ENCODE measurements around the gene CYTH1.

Gene CYTH1

DNA sequence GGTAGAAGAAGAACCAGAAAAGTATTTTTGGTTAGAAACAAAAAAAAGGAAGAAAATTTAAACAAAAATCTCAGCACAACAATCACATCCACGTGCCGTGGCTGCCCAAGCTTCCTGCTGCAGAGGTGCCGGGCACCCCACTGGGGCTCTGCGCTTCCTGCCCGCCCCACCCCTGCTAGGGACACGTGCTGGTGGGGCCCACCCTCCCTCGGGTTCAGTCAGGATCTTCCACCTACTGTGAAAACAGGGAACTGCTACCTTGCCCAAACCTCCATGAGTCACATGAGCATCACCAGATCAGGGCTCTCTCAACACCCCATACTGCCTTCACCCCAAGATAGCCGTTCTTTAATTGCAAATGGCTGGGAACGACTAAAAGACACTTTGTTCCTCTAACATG lies 24.4 kb upstream of the CYTH1 start:
- no peak for DNase-seq (ENCODE audit: low spot score)
- H3K4me1 ChIP-seq (ENCODE audit: insufficient read depth, poor library complexity, severe bottlenecking), result no peaks in the 10 kb centered on the region
- TF ChIP-seq, protein P1, sequence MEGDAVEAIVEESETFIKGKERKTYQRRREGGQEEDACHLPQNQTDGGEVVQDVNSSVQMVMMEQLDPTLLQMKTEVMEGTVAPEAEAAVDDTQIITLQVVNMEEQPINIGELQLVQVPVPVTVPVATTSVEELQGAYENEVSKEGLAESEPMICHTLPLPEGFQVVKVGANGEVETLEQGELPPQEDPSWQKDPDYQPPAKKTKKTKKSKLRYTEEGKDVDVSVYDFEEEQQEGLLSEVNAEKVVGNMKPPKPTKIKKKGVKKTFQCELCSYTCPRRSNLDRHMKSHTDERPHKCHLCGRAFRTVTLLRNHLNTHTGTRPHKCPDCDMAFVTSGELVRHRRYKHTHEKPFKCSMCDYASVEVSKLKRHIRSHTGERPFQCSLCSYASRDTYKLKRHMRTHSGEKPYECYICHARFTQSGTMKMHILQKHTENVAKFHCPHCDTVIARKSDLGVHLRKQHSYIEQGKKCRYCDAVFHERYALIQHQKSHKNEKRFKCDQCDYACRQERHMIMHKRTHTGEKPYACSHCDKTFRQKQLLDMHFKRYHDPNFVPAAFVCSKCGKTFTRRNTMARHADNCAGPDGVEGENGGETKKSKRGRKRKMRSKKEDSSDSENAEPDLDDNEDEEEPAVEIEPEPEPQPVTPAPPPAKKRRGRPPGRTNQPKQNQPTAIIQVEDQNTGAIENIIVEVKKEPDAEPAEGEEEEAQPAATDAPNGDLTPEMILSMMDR (IDR thresholded peaks at IDR 0.05; ENCODE audit: poor library complexity, severe bottlenecking), result no peak
- H3K4me3 ChIP-seq (ENCODE audit: severe bottlenecking), result no peak overlapping the region
- ATAC-seq (ENCODE audit: low read depth), result peak; percentile 61; the same call in 1 of the 3 replicates
- no peaks in the 10 kb centered on the region for H3K9me3 ChIP-seq (ENCODE audit: severe bottlenecking)
- H3K36me3 ChIP-seq (ENCODE audit: low read depth), result peaks cover 91% of the 10 kb centered on the region
- no peaks in the 10 kb centered on the region for H3K27me3 ChIP-seq (ENCODE audit: insufficient read depth, poor library complexity, severe bottlenecking)
- no peak overlapping the region for H3K27ac ChIP-seq (ENCODE audit: poor library complexity, severe bottlenecking)

DNA sequence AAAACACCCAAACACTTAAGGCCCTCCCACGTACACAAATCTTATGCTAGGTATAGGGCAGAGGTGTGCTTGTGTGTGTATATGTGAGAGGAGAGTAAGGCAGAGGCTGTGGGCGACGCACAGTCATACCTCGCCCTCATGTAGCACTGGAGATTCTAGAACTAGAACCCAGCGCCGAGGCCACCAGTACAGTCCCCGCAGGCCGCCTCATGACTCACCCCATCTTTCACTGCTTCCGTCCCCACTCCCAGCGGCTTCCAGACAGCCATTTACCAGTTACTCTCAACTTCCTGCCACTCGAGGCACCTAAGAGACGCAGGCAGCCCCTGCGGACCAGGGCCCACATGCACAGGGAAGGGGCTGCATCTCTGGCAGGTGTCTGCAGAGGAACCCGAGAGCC lies 23.2 kb upstream of the CYTH1 start:
- TF ChIP-seq, protein P1 (IDR thresholded peaks at IDR 0.05; ENCODE audit: poor library complexity, severe bottlenecking), result no peak
- ATAC-seq (ENCODE audit: low read depth) (no peak), DNase-seq (ENCODE audit: low spot score) (no peak)
- Histone ChIP-seq H3K4me3 (ENCODE audit: severe bottlenecking) (no peak overlapping the region), H3K4me1 (ENCODE audit: insufficient read depth, poor library complexity, severe bottlenecking) (no peaks in the 10 kb centered on the region), H3K27me3 (ENCODE audit: insufficient read depth, poor library complexity, severe bottlenecking) (no peaks in the 10 kb centered on the region), H3K27ac (ENCODE audit: poor library complexity, severe bottlenecking) (no peak overlapping the region), H3K36me3 (ENCODE audit: low read depth) (peaks cover 90% of the 10 kb centered on the region), H3K9me3 (ENCODE audit: severe bottlenecking) (no peaks in the 10 kb centered on the region)

DNA sequence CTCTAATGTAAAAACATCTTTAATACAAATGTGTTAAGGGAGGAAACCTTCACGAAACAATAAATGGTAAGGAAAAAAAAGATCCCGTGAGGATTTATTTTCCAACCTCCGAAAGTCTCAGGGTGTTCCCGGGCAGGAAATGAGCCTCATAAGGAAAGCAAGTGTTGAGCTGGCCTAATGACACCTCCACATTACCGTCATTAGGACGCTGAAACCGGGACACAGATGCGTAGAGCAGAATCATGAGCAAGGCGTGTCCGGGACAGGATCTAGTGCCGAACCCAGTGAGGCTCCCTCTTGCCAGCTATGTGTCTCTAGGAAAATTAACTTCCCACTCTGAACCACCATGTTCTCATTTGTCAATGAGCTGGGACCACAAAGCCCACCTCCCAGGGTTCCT lies 22.7 kb upstream of the CYTH1 start:
- Histone ChIP-seq H3K27me3 (ENCODE audit: insufficient read depth, poor library complexity, severe bottlenecking) (no peaks in the 10 kb centered on the region), H3K27ac (ENCODE audit: poor library complexity, severe bottlenecking) (no peak overlapping the region), H3K4me3 (ENCODE audit: severe bottlenecking) (no peak overlapping the region), H3K36me3 (ENCODE audit: low read depth) (peaks cover 86% of the 10 kb centered on the region), H3K9me3 (ENCODE audit: severe bottlenecking) (no peaks in the 10 kb centered on the region), H3K4me1 (ENCODE audit: insufficient read depth, poor library complexity, severe bottlenecking) (no peaks in the 10 kb centered on the region)
- TF ChIP-seq, protein P1 (IDR thresholded peaks at IDR 0.05; ENCODE audit: poor library complexity, severe bottlenecking), result no peak
- DNase-seq (ENCODE audit: low spot score) (no peak), ATAC-seq (ENCODE audit: low read depth) (no peak)

DNA sequence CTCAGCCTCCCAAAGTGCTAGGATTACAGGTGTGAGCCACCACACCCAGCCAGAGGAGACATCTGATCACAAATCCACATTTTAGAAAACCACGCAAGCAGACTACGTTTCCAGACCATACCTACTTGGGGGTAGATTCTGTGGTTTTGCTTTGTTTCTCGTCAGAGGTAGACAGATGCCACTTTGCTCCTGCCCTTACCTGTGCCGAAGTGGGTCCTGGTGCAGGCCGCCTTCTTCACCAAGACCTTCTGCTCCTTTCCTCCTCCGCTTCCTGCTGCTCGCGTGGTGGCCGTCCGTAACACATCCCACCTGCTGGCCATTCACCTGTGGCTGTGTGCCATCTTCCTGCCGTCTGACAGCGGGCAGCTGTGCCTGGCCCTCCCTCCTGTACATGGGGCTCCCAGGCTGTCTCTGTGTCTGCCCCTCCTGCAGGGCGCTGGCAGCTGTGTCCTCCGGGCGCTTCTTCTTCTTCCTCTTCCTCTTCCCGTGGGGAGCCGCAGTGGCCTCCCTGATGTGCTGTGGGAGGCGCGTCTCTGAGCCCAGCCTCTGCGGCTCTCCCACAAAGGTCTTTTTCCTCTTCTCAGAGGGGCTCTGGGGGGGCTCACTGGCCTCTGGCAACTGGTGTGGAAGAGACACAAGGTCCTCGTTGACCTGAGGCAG lies 21.2 kb upstream of the CYTH1 start:
- no peak overlapping the region for H3K4me3 ChIP-seq (ENCODE audit: severe bottlenecking)
- peaks cover 86% of the 10 kb centered on the region for H3K36me3 ChIP-seq (ENCODE audit: low read depth)
- H3K4me1 ChIP-seq (ENCODE audit: insufficient read depth, poor library complexity, severe bottlenecking), result no peaks in the 10 kb centered on the region
- TF ChIP-seq, protein P1 (IDR thresholded peaks at IDR 0.05; ENCODE audit: poor library complexity, severe bottlenecking), result no peak
- DNase-seq (ENCODE audit: low spot score) (no peak), ATAC-seq (ENCODE audit: low read depth) (no peak)
- no peaks in the 10 kb centered on the region for H3K9me3 ChIP-seq (ENCODE audit: severe bottlenecking)
- no peaks in the 10 kb centered on the region for H3K27me3 ChIP-seq (ENCODE audit: insufficient read depth, poor library complexity, severe bottlenecking)
- no peak overlapping the region for H3K27ac ChIP-seq (ENCODE audit: poor library complexity, severe bottlenecking)

DNA sequence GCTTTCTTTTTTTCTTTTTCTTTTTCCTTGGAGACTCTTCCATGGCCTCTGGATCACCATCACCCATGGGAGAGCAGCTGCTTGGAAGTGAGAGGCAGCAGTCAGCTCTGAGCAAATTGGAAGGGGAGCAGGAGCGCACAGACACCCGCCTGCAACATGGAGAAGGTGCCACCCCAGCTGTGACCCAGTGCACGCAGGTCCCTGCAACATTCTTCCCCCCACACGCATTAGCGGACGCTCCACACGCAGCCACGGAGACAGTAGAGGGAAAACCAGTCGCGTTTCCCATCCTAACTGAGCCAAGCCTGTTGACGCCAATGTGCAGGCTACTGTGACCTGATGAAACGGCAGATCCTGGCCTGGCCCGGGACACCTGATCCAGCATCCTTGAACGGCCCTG lies 20.4 kb upstream of the CYTH1 start:
- TF ChIP-seq, protein P1 (IDR thresholded peaks at IDR 0.05; ENCODE audit: poor library complexity, severe bottlenecking), result no peak
- ATAC-seq (ENCODE audit: low read depth), result no peak

More for the DNA sequence above, 20.4 kb upstream of the CYTH1 start:
- no peak for DNase-seq (ENCODE audit: low spot score)
- H3K4me3 ChIP-seq (ENCODE audit: severe bottlenecking), result no peak overlapping the region
- H3K9me3 ChIP-seq (ENCODE audit: severe bottlenecking), result no peaks in the 10 kb centered on the region
- H3K27me3 ChIP-seq (ENCODE audit: insufficient read depth, poor library complexity, severe bottlenecking), result no peaks in the 10 kb centered on the region
- H3K27ac ChIP-seq (ENCODE audit: poor library complexity, severe bottlenecking), result no peak overlapping the region
- H3K4me1 ChIP-seq (ENCODE audit: insufficient read depth, poor library complexity, severe bottlenecking), result no peaks in the 10 kb centered on the region
- peaks cover 86% of the 10 kb centered on the region for H3K36me3 ChIP-seq (ENCODE audit: low read depth)

Measured in RWPE2 (cell line).